MCF 10A (cell line): ENCODE data around the gene EPHB1. TPM values are rescaled to one million over a fixed set of nuclear protein-coding genes. Genes with fewer than 3 reads are reported as not detected.

Experiments used
- BruUV-seq: library from RNA; stranded (reverse); fragments of 400-500 nt; replicated peaks from 2 replicates; lab custom pipeline; 2021; lab: Mats Ljungman, UMichigan
- CTCF ChIA-PET: fragments of 300-600 bp; sonication (Branson Sonifier 250); formaldehyde crosslinking; extraction: SDS; loops from one replicate; lab custom pipeline; 2021; ENCODE audit warnings: antibody characterized with exemption, inconsistent platforms; lab: Yijun Ruan, JAX
- POLR2A ChIA-PET: fragments of 300-600, 350-650 bp; sonication (Branson Sonifier 250); formaldehyde crosslinking; extraction: SDS; loops from one replicate; lab custom pipeline; 2020; ENCODE audit warnings: antibody characterized with exemption, inconsistent platforms; lab: Yijun Ruan, JAX
- DNase-seq: peaks from one replicate; pipeline ENCODE4 v3.0.0-alpha.2; 2018; ENCODE audit not compliant: unreplicated experiment
- H3K27ac Mint-ChIP-seq: one replicate; pipeline ENCODE4 v1.8.0; 2022; ENCODE audit warnings: mild to moderate bottlenecking, low read depth, mixed read lengths; ENCODE audit not compliant: unreplicated experiment
- H3K27me3 Mint-ChIP-seq: one replicate; pipeline ENCODE4 v1.8.0; 2022; ENCODE audit warnings: mixed read lengths; ENCODE audit not compliant: insufficient read depth, unreplicated experiment
- H3K36me3 Mint-ChIP-seq: one replicate; pipeline ENCODE4 v1.8.0; 2022; ENCODE audit warnings: mild to moderate bottlenecking, moderate library complexity, mixed read lengths; ENCODE audit not compliant: insufficient read depth, unreplicated experiment
- H3K4me1 Mint-ChIP-seq: one replicate; pipeline ENCODE4 v1.8.0; 2022; ENCODE audit warnings: mixed read lengths; ENCODE audit not compliant: insufficient read depth, unreplicated experiment
- H3K4me3 Mint-ChIP-seq: one replicate; pipeline ENCODE4 v1.8.0; 2022; ENCODE audit warnings: mild to moderate bottlenecking, moderate library complexity, mixed read lengths; ENCODE audit not compliant: unreplicated experiment
- H3K9me3 Mint-ChIP-seq: one replicate; pipeline ENCODE4 v1.8.0; 2022; ENCODE audit warnings: mixed read lengths; ENCODE audit not compliant: unreplicated experiment
- intact Hi-C: fragments of 100-400 bp; cut with micrococcal nuclease; formaldehyde crosslinking; loops from 2 replicates; pipeline ENCODE4 v1.14.1; 2022
- total RNA-seq: library from RNA; stranded (reverse); gene quantifications from 2 replicates; pipeline ENCODE4 v1.2.3, GENCODE V29; 2022
- TF ChIP-seq, protein P1 (sequence below): fragments of 200-600 bp; IDR thresholded peaks from one replicate; pipeline ENCODE4 v1.8.0; 2022; ENCODE audit warnings: antibody characterized with exemption, mild to moderate bottlenecking; ENCODE audit not compliant: unreplicated experiment

Gene EPHB1
- total RNA-seq, 1 experiment from 2014 or later: not detected

DNA sequence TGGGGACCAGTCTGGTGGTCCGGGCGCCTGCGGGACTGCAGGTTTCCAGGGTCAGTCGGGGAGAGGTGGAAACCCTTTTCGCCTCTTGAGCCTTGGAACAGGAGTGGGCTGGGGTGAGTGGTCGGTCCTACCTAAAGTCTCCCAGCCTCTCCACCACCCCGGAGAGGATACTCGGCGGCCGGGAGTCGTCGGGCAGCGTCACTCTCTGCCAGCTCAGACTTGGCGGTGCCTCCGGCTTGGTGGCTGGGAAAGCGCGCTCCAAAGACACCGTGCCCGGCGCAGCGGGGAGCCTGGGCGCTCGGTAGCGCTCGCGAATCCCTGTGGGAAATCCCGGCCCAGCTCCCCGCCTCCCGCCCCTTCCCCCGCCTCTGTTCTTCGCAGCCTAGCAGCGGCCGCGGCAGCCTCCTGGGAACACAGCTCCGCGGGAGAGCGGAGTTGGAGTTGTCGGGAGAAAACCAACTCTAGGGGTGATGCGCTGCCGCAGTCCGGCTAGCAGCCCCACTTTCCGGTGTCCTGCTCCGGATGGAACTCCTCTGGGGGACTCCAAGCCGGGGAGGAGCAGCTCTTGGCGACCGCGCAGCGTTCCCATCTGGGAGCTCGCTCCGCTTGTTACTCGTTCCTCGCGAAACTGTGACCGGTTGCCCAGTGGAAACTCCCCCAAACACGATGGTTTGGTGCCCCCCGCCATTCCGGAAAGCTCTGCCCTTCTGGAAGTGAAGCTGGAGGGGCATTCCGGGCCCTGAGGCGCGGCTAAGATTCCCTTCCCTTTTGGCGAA lies 1.4 kb downstream of the EPHB1 start:
- intact Hi-C loops: loop anchor here (5.0 to 10.0 kb wide), 2 partner anchors 199 to 1248 kb away; no protein-coding TSS in a partner anchor
- H3K36me3 Mint-ChIP-seq: no peaks in the 10 kb centered on the region
- ChIA-PET CTCF (interaction anchor here (1.8 to 3.9 kb wide), 2 partner anchors 196 to 707 kb away, joined by 5 to 17 read pairs; no protein-coding TSS in a partner anchor), POLR2A (no interaction called here)
- H3K4me1 Mint-ChIP-seq: peaks cover 5% of the 10 kb centered on the region
- DNase-seq: no peak
- no peak overlapping the region for H3K27ac Mint-ChIP-seq
- no TSS peak for BruUV-seq
- TF ChIP-seq, protein P1, sequence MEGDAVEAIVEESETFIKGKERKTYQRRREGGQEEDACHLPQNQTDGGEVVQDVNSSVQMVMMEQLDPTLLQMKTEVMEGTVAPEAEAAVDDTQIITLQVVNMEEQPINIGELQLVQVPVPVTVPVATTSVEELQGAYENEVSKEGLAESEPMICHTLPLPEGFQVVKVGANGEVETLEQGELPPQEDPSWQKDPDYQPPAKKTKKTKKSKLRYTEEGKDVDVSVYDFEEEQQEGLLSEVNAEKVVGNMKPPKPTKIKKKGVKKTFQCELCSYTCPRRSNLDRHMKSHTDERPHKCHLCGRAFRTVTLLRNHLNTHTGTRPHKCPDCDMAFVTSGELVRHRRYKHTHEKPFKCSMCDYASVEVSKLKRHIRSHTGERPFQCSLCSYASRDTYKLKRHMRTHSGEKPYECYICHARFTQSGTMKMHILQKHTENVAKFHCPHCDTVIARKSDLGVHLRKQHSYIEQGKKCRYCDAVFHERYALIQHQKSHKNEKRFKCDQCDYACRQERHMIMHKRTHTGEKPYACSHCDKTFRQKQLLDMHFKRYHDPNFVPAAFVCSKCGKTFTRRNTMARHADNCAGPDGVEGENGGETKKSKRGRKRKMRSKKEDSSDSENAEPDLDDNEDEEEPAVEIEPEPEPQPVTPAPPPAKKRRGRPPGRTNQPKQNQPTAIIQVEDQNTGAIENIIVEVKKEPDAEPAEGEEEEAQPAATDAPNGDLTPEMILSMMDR: no peak
- peaks cover 45% of the 10 kb centered on the region for H3K27me3 Mint-ChIP-seq
- H3K4me3 Mint-ChIP-seq: no peak overlapping the region
- H3K9me3 Mint-ChIP-seq: no peaks in the 10 kb centered on the region

DNA sequence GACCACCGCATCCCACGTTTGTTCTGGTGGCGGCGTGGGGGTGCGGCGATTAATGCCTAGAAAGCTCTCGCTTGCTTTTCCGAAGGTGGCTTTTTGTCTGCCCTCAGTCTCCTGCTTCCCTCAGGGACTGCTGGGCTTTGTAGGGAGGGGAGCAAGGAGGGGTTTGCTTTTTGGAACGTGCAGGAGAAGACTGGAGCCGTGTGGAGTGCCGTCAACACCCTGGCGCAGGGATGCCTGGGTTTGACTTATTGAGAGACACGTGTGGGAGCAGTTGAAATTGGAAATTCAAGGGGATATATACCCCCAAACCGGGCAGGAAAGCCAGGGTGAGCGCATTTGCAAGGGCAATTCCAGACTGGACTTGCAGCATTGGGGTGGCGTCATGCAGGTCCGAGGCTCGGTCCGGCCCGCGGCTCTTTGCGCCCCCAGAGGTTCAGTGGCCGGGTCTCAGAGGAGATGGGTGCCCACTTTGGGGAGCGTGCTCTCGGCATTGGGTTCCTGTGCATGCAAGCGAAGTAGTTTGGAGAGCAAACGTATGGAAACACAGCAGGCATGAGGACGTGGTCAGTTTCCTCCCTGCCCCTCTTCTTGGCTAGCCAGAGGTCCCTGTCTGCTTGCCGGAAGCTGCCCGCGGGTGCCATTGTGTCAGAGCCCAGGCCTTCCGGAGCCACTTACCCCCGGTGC lies 2.1 kb downstream of the EPHB1 start:
- Mint-ChIP-seq H3K9me3 (no peaks in the 10 kb centered on the region), H3K36me3 (no peaks in the 10 kb centered on the region), H3K27ac (no peak overlapping the region), H3K4me1 (peaks cover 5% of the 10 kb centered on the region), H3K4me3 (no peak overlapping the region), H3K27me3 (peaks cover 45% of the 10 kb centered on the region)
- ChIA-PET CTCF (no interaction called here), POLR2A (no interaction called here)
- TF ChIP-seq, protein P1: no peak
- intact Hi-C loops: loop anchor here (5.0 to 10.0 kb wide), 2 partner anchors 200 to 1248 kb away; no protein-coding TSS in a partner anchor
- no peak for DNase-seq
- no TSS peak for BruUV-seq

DNA sequence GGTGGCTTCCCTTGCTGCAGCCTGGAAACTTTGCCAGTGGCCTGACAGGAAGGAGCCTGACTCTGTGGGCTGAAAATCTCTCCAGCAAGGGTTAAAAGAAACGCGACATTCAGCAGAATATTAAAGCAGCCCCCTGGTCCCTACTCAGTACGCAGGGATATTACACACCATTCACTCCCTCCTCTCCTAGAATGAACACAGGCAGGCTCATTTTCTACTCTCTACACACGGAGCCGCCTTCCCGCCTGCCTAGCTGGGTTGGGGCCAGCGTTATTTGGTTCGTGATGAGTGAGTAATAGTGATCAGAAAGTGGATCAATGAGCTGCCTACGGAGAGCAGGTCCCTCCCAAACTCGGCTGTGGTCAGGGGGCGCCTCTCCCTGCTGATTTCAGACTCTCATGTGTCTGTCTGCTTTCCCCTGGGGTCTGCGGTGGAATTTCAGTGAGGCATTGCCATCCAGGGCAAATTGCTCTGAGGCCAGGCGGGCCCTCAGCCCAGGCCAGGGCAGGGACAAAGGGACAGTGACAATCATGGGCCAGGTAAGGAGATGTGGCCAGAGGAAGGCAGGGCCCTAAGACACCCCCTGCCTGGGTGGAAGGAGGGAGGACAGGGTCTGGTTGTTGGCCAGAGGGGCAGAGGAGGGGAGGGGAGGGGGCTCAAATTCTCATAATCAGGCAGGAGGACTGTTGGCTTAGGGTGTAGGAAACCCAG lies 2.8 kb downstream of the EPHB1 start:
- Mint-ChIP-seq H3K27me3 (peaks cover 41% of the 10 kb centered on the region), H3K4me3 (no peak overlapping the region), H3K9me3 (no peaks in the 10 kb centered on the region), H3K4me1 (peaks cover 5% of the 10 kb centered on the region), H3K36me3 (no peaks in the 10 kb centered on the region), H3K27ac (no peak overlapping the region)
- TF ChIP-seq, protein P1: no peak
- CTCF ChIA-PET: no interaction called here
- no peak for DNase-seq
- intact Hi-C loops: loop anchor here (5.0 to 10.0 kb wide), 2 partner anchors 201 to 1247 kb away; no protein-coding TSS in a partner anchor
- POLR2A ChIA-PET: no interaction called here
- no TSS peak for BruUV-seq
